Keratinocyte (primary cell): ENCODE results near the gene LPAR5. TPM values are rescaled to one million over a fixed set of nuclear protein-coding genes. Genes with fewer than 3 reads are reported as not detected.

Experiments
- DNase-seq: peaks from one replicate; pipeline ENCODE4 v3.0.0-alpha.2; 2011; ENCODE audit warnings: low read depth, missing footprints, low spot score
- FAIRE-seq: peaks from 2 replicates; lab custom pipeline; 2011; peaks lifted over from hg19 to GRCh38; lab: Jason Lieb, UNC
- H2AFZ ChIP-seq: 2 replicates; pipeline ENCODE4 v1.6.0; 2012; ENCODE audit warnings: low read length, control low read depth, inconsistent platforms; ENCODE audit not compliant: control insufficient read depth
- H3K27ac ChIP-seq: 2 replicates; pipeline ENCODE4 v1.5.1; 2011; ENCODE audit warnings: low read length; ENCODE audit not compliant: control insufficient read depth, insufficient read depth
- H3K27me3 ChIP-seq: 3 replicates; pipeline ENCODE4 v1.6.0; 2011; ENCODE audit warnings: low read length; ENCODE audit not compliant: control insufficient read depth, insufficient read depth; ENCODE audit errors: extremely low read depth
- H3K36me3 ChIP-seq, 2 experiments: 2 replicates in 1 of 2; 3 replicates in 1 of 2; pipeline ENCODE4 v1.5.1; 2011; ENCODE audit warnings: low read length in 2 of 2, mild to moderate bottlenecking in 1 of 2; ENCODE audit not compliant: control insufficient read depth in 2 of 2, insufficient read depth in 2 of 2; ENCODE audit errors: extremely low read depth in 1 of 2
- H3K4me1 ChIP-seq: 3 replicates; pipeline ENCODE4 v1.5.1; 2011; ENCODE audit warnings: low read length; ENCODE audit not compliant: control insufficient read depth, insufficient read depth; ENCODE audit errors: extremely low read depth
- H3K4me2 ChIP-seq: 3 replicates; pipeline ENCODE4 v1.6.0; 2011; ENCODE audit warnings: low read depth, low read length; ENCODE audit not compliant: control insufficient read depth, insufficient read depth; ENCODE audit errors: extremely low read depth
- H3K4me3 ChIP-seq, 3 experiments: fragments of 200-600 bp in 1 of 3; sonication (generic) in 1 of 3; 2 replicates in 2 of 3; 3 replicates in 1 of 3; pipeline ENCODE4 v1.5.1; 2011 to 2016; ENCODE audit warnings: low read length in 3 of 3, mild to moderate bottlenecking in 3 of 3, control low read depth in 2 of 3, inconsistent platforms in 1 of 3, low read depth in 1 of 3, mixed read lengths in 1 of 3, mixed run types in 1 of 3, moderate library complexity in 1 of 3; ENCODE audit not compliant: control insufficient read depth in 2 of 3, insufficient read depth in 2 of 3; ENCODE audit errors: extremely low read depth in 1 of 3
- H3K79me2 ChIP-seq: 2 replicates; pipeline ENCODE4 v1.6.0; 2012; ENCODE audit warnings: low read length; ENCODE audit not compliant: control insufficient read depth, insufficient read depth
- H3K9ac ChIP-seq: 3 replicates; pipeline ENCODE4 v1.6.0; 2011; ENCODE audit warnings: low read length; ENCODE audit not compliant: control insufficient read depth, insufficient read depth; ENCODE audit errors: extremely low read depth
- H3K9me1 ChIP-seq: 3 replicates; pipeline ENCODE4 v1.6.0; 2011; ENCODE audit warnings: low read length; ENCODE audit not compliant: control insufficient read depth, insufficient read depth; ENCODE audit errors: extremely low read depth
- H3K9me3 ChIP-seq: 2 replicates; pipeline ENCODE4 v1.5.1; 2012; ENCODE audit warnings: low read depth, low read length; ENCODE audit not compliant: control insufficient read depth
- H4K20me1 ChIP-seq: 3 replicates; pipeline ENCODE4 v1.6.0; 2011; ENCODE audit warnings: low read length; ENCODE audit not compliant: control insufficient read depth, insufficient read depth; ENCODE audit errors: extremely low read depth
- CTCF ChIP-seq, 3 experiments: IDR thresholded peaks in 1 of 3; conservative IDR thresholded peaks in 1 of 3; optimal IDR thresholded peaks in 1 of 3; 2 replicates in 2 of 3; 3 replicates in 1 of 3; pipeline versions ENCODE3 to v1.5.1; 2011; ENCODE audit warnings: low read length in 3 of 3, mild to moderate bottlenecking in 3 of 3, moderate library complexity in 2 of 3, control low read depth in 1 of 3, inconsistent platforms in 1 of 3; ENCODE audit not compliant: insufficient read depth in 2 of 3; ENCODE audit errors: extremely low read depth in 1 of 3
- EZH2 ChIP-seq: IDR thresholded peaks from one replicate; pipeline ENCODE4 v1.6.1; 2012; ENCODE audit warnings: inconsistent platforms, mild to moderate bottlenecking, low read length, moderate library complexity
- dilution Hi-C: fragments of 300-500 bp; cut with MboI; formaldehyde crosslinking; loops from one replicate; pipeline ENCODE4 v1.7.0; 2020; ENCODE audit warnings: low sequenced_read_pairs; ENCODE audit not compliant: extremely low pct_ligation_motif_present
- polyA plus RNA-seq, 5 experiments: library from polyadenylated mRNA; depleted of rRNA in 3 of 5; stranded (reverse) in 3 of 5; stranded (forward) in 1 of 5; unstranded in 1 of 5; fragments of >200 nt; gene quantifications; 1 replicate in 1 of 5; 2 replicates in 3 of 5; 3 replicates in 1 of 5; pipeline versions ENCODE4 v1.2.1 to v1.2.3, GENCODE V29; 2011 to 2012; ENCODE audit warnings: missing spikeins in 2 of 5, low read depth in 1 of 5, low replicate concordance in 1 of 5

The LPAR5 gene
- polyA plus RNA-seq, 1 donor (not counting 4 experiments of a cell fraction or from before 2014, with no cell fraction given) = 8.3 TPM

GRCh38 chr12:6618483-6619225 is 17.1 kb downstream of the LPAR5 start:
- Histone ChIP-seq H3K4me1 (no peaks in the 10 kb centered on the region), H4K20me1 (no peaks in the 10 kb centered on the region), H3K27me3 (no peaks in the 10 kb centered on the region), H3K36me3 (peaks cover 11 to 12% of the 10 kb centered on the region in 2 experiments), H2AFZ (no peak overlapping the region), H3K27ac (no peak overlapping the region), H3K9ac (no peak overlapping the region), H3K4me3 (no peak overlapping the region), H3K79me2 (peaks cover 2% of the 10 kb centered on the region), H3K9me1 (no peaks in the 10 kb centered on the region), H3K4me2 (no peak overlapping the region), H3K9me3 (no peaks in the 10 kb centered on the region)
- FAIRE-seq (no peak), DNase-seq (no peak)
- dilution Hi-C loops = no loop called here
- TF ChIP-seq EZH2 (no peak), CTCF (optimal IDR thresholded peaks at IDR 0.05 in 1 of 3, IDR thresholded peaks at IDR 0.05 in 1 of 3, conservative IDR thresholded peaks at IDR 0.05 in 1 of 3; ENCODE audit: extremely low read depth in 1 of 3, insufficient read depth in 2 of 3, low read length in 3 of 3) (no peak)

GRCh38 chr12:6615802-6616201 is 20.0 kb downstream of the LPAR5 start:
- no peak overlapping the region for H3K27ac ChIP-seq
- no peak overlapping the region for H3K4me3 ChIP-seq
- no peaks in the 10 kb centered on the region for H4K20me1 ChIP-seq
- FAIRE-seq = no peak
- H2AFZ ChIP-seq = no peak overlapping the region
- H3K27me3 ChIP-seq = no peaks in the 10 kb centered on the region
- no peak for DNase-seq
- TF ChIP-seq CTCF (optimal IDR thresholded peaks at IDR 0.05 in 1 of 3, IDR thresholded peaks at IDR 0.05 in 1 of 3, conservative IDR thresholded peaks at IDR 0.05 in 1 of 3; ENCODE audit: extremely low read depth in 1 of 3, insufficient read depth in 2 of 3, low read length in 3 of 3) (no peak), EZH2 (no peak)
- dilution Hi-C loops = no loop called here
- no peak overlapping the region for H3K9ac ChIP-seq
- no peaks in the 10 kb centered on the region for H3K9me1 ChIP-seq
- H3K9me3 ChIP-seq = no peaks in the 10 kb centered on the region
- no peaks in the 10 kb centered on the region for H3K79me2 ChIP-seq
- H3K36me3 ChIP-seq = peaks cover 6 to 8% of the 10 kb centered on the region in 2 experiments
- no peak overlapping the region for H3K4me2 ChIP-seq
- peaks cover 15% of the 10 kb centered on the region for H3K4me1 ChIP-seq
